Mammary epithelial cell (primary cell): ENCODE data around the gene PRM1.

ENCODE experiments used
- CTCF ChIP-seq, 2 donors: IDR thresholded peaks in 1 of 2; conservative IDR thresholded peaks in 1 of 2; 2 replicates each; pipeline ENCODE4 v1.5.1; 2011 to 2012; ENCODE audit warnings: inconsistent platforms in 2 of 2, low read length in 2 of 2, mild to moderate bottlenecking in 2 of 2, control low read depth in 1 of 2, low read depth in 1 of 2; ENCODE audit not compliant: insufficient read depth in 1 of 2; ENCODE audit errors: extremely low read depth in 1 of 2
- EZH2 ChIP-seq: IDR thresholded peaks from 2 replicates; pipeline ENCODE4 v1.6.1; 2012; ENCODE audit warnings: low read length, inconsistent platforms, borderline replicate concordance

- TF ChIP-seq CTCF (conservative IDR thresholded peaks at IDR 0.05 in 1 of 2, IDR thresholded peaks at IDR 0.05 in 1 of 2; ENCODE audit: extremely low read depth in 1 of 2, insufficient read depth in 1 of 2, low read depth in 1 of 2, low read length in 2 of 2) (no peak), EZH2 (no peak)
These were observed 15.2 kb upstream of the PRM1 start for GRCh38 chr16:11296351-11296705.
